Keratinocyte (primary cell): ENCODE results near the gene SPEM2.

ENCODE experiments used
- CTCF ChIP-seq, 3 experiments: IDR thresholded peaks in 1 of 3; conservative IDR thresholded peaks in 1 of 3; optimal IDR thresholded peaks in 1 of 3; 2 replicates in 2 of 3; 3 replicates in 1 of 3; pipeline versions ENCODE3 to v1.5.1; 2011; ENCODE audit warnings: low read length in 3 of 3, mild to moderate bottlenecking in 3 of 3, moderate library complexity in 2 of 3, control low read depth in 1 of 3, inconsistent platforms in 1 of 3; ENCODE audit not compliant: insufficient read depth in 2 of 3; ENCODE audit errors: extremely low read depth in 1 of 3
- EZH2 ChIP-seq: IDR thresholded peaks from one replicate; pipeline ENCODE4 v1.6.1; 2012; ENCODE audit warnings: inconsistent platforms, mild to moderate bottlenecking, low read length, moderate library complexity

- TF ChIP-seq CTCF (optimal IDR thresholded peaks at IDR 0.05 in 1 of 3, IDR thresholded peaks at IDR 0.05 in 1 of 3, conservative IDR thresholded peaks at IDR 0.05 in 1 of 3; ENCODE audit: extremely low read depth in 1 of 3, insufficient read depth in 2 of 3, low read length in 3 of 3) (no peak), EZH2 (no peak)
These were observed 42.5 kb upstream of the SPEM2 start for GRCh38 chr17:7382901-7383300.
